Fibroblast of skin of right quadriceps (primary cell): ENCODE data around the gene BMAL2.
A peak's percentile ranks its signal among the peaks of the same experiment; 100 is the strongest.

Experiments used
- DNase-seq: peaks from one replicate; pipeline ENCODE4 v3.0.0-alpha.2; 2013

Gene BMAL2

DNA sequence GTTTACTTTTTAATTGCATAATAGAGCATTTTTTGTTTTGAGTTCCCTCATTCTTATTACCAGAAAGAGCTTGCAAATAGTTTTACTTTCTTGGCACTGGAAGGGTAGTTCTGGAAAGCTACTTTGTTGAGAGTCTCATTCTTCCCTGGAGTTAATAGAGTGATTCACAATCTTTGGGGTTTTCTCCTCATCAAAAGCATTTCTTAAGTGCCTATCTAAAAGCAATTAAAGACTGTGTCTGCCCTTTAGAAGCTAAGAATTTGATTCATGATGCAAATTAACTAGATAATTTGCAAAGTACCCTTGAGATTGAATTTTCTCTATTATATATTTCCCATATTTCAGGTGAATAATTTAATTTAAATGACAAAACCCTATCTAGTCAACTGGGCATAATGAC lies 8.1 kb upstream of the BMAL2 start:
- DNase-seq, result no peak

DNA sequence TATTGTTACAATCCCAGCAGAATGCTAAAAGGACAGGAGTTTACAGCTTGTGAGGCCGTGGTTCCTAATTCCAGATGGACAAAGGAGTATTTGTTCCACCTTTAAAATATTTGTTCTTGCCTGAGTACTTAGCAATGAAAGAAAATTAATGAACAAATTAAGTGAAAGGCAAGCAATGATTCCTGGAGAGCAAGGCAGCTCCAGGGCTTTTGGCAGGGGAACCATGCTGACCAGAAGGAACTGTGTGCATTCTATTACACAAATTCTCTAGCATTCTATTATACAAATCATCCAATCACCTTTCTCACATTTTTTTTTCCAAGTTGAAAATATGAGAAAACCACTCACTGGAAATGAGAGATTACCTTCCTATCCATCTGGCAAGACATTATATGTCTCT lies 1.8 kb upstream of the BMAL2 start:
- DNase-seq, result no peak

DNA sequence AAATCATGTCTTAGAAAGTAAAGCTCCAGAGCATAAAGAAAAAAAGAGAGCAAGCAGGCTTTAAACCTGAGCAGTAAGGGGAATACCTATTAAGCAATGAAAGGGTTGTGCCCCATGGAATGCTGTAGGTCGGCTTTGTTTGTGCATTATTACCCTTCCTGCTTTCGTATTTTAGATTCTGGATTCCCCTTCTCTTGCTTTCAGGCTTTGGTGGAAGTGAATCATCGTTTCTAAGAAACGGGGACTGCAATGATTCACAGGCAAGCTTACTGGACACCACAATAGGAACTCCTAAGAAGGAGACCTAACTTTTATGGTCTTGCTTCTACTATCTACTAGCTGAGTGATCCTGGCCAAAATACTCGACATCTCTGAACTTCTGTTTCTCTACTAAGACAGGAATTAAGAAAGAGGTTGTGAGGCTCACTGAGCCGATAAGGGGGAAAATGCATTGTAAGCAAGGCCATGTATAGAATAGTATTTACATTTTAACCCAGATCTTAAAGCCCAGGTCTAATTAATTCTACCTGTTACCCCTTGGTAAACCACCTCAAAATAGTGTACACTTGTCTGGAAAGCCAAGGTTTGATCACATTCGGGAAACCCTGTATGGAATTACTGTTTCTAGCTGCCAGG lies 1.2 kb upstream of the BMAL2 start:
- peak; percentile 91 for DNase-seq

DNA sequence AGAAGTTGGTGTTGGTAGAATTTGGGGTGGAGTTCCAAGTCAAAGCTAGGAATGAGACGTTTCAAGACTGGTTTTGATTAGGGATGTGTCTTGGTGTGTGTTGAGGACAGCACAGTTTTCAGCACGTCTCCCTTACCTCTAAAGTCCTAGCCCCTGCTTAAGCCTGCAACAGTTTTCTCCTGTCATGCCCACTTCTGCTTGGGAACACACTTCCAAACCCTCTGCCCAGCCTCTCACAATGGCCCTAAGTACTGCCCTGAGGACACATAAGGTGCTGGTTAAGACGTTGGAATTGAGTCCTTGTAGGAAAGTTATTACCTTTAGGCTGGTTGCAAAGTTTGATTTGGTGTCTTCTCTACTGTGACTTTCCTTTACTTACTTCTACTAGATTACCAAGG lies 710 bp upstream of the BMAL2 start:
- DNase-seq, result peak; percentile 19

DNA sequence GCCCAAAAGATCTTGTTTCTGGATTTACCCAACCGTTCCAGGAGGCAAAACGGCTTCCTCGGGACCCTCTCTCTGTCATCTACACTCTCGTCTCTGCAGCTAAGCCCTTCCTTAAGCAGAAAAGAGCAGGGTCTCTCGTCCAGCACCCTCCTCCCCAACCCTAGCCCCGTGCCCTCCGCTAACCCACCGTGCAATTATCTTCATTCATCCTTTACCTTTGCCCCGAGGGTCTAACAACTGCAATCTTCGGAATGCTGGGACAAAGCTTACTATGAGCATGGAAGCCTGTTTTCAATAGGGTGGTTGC lies 276 bp upstream of the BMAL2 start:
- DNase-seq, result no peak

DNA sequence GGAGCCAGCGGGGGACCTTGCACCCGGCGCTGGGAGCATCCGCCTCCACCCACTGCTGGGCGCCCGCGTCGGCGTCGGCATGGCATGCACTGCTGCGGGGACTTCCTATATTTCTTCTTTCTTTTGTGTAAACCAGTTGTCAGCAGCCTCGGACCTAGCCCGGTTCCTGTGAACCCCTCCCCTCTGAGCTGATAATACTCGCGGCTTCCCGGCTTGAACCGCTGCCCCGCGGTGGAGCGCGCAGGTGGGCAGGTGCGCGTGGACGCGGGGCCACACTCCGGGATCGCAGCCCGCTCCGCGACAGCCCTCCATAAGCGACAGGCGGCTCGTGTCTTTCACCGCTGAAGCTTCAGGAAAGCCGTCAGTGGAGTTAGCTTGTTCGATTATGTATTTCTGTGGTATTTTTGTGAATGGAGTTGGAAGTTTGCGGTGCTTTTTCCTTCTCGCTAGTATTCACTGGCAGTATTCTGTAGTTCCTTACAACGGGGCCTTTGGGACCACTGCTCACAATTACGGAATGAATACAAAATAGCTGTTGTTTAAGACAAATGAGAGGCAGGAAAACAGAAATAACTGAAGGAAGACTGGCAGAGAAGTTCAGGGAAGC lies 870 bp downstream of the BMAL2 start:
- no peak for DNase-seq

DNA sequence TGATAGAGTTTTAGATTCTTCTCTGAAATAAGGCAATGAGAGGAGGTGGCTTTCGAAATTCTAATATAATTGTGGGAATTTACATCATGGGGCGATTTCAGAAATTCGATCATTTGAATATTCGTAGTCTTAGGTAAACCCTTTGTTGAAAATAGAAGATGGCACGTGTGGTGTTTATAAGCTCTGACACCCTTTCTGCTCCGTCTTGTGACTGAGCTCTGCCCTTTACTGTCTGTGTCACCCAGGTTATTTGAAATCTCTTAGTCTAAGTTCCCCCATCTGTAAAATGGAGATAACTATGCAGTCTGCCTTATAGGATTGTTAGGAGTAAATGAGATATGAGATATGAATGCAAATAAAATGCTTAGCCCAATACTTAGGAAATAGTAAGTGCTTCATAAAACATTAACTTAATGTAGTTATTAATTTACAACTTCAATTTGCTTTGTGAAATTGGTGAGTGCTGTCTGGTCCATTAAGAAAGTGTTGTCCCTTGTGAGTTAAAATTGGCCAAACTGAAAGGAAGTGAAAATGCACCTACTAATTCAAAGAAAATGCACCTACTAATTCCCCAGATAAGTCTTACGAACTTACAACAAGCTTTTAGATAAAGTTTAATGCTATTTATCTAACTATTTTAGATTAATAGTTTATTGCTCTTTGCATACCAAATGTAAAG lies 1.5 kb downstream of the BMAL2 start:
- no peak for DNase-seq

DNA sequence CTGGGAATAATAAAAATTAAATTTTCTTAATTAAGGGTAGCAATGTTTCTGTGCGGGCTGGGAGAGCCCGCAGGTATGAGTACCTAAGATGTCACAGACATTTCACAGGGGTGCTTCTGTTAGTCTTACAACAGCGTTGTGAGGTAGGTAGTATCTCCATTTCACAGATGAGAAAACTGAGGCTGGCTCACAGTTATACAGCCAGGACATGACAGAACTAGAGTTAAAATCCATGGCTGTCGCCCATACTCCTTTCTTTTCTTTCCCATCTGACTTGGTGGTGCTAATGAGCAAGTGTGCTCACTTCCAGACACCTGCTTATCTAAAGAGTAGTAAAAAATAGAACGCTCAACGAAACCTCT lies 2.1 kb downstream of the BMAL2 start:
- no peak for DNase-seq

DNA sequence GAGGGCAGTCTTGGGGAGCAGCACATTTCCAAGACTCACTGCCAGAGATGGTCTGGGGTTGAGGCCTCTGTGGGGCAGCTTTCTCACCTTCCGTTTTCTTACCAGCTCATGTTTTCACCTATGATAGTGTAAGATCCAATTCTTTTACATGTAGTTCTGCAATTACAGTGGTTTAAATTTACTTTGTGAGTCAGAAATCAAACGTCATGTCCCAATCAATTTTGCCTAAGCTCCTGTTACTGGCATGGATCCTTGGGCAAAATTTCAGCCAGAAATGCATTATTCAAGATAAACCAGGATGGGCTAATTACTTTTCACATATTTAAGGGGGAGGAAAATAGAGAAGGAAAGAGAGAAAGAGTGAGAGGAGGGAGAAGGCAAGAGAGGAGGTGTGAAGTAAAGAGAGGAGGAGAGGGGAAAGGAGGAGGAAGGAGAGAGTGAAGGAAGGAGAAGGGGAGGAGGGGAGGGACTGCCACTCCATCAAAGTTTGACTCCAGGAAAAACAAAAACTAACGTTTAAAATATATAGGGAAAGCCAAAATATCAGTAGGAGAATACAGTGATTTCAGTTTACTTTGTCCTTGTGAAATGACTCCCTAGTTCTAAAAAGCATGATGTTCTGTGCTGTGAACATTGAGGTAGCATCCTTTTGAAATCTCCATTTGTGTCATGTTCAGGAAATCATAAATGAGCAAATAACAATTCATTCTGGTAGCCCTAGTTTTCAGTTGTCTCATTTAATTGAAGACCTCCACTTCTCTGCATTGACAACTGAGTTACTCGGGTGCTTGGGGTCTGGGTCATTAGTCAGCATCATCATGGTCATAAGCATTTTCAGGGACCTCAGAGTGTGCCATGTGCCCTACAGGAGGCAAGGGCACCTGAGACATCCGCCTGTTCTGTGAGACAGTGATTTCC lies 3.0 kb downstream of the BMAL2 start:
- no peak for DNase-seq

DNA sequence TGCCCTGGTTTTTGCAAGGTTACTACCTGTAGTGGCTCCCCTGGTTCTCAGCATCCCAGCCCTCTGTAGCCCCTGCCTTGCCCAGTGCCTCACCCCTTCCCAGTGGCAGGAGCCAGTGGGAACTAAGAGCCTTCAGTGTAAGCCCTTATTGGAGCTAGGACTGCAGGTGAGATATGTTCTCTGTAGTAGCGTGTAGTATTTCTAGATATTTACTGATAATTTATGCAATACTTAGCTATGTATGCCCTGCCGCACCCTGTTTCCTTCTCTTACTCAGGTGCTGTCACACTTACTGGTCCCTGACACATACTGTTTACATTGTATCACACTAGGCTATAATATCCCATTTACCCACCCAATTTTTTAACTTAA lies 3.6 kb downstream of the BMAL2 start:
- no peak for DNase-seq

DNA sequence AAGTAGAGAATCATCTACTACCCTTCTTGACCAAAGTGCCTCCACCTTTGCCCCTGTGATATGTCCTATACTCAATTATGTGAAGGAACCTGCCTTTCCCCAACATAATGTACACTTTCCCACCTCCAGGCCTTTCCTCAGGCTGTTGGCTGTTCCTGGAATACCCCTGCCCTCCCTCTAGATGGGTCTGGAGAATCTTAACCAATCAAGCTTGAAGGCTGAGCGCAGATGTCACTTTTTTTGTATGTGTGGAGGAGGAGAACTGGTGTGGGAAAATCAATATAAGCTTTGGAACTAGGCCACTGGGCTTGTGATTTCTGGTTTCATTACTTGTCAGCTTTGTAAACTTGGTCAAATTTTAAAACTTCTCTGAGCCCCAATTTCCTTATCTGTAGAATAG lies 4.7 kb downstream of the BMAL2 start:
- DNase-seq, result no peak

DNA sequence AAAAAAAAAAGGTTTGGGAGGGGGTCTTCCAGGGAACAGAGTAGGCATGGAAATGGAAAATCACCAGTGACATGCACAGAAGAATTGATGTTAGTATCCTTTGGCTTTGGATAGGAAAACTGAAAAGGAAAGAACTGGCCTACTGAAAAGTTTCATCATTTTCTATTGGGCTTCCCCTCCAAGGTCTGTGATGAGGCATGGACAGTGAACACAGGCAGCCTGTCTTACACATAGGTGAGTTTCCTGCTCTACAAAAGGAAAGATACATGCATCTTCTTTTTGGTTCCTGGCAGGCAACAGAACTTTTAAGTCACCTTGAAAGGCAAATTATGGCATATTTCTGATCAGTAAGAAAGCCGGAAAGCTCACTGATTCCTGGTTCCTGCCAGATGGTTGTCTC lies 5.8 kb downstream of the BMAL2 start:
- no peak for DNase-seq

DNA sequence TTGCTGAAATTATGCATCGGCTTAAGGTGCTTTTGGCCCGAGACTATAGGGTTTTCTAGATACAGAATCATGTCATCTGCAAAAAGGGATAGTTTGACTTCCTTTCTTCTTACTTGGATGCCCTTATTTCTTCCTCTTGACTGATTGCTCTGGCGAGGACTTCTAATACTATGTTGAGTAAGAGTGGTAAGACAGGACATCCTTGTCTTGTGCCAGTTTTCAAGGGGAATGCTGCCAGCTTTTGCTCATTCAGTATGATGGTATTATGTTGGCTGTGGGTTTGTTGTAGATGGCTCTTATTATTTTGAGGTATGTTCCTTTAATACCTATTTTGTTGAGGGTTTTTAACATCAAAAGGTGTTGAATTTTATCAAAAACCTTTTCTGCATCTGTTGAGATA lies 8.3 kb downstream of the BMAL2 start:
- DNase-seq, result no peak

DNA sequence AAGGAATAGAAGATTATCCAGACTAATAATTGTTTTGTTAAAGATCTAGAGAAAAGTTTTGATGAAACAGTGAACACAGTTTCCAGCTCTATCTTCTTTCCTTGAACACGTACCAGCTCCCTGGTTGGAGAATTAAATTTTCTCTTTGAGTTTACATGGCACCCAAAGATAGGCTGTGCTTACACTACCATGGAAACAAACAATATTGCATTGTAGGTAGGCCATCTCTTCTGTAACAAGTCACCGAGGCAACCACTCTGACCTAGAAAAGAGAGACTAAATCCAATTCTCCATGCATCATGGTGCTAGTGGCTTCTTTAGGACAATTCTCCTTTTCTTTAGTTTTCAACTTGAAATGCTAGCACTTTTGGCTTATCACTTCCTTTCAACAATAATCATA lies 9.9 kb downstream of the BMAL2 start:
- DNase-seq, result no peak

DNA sequence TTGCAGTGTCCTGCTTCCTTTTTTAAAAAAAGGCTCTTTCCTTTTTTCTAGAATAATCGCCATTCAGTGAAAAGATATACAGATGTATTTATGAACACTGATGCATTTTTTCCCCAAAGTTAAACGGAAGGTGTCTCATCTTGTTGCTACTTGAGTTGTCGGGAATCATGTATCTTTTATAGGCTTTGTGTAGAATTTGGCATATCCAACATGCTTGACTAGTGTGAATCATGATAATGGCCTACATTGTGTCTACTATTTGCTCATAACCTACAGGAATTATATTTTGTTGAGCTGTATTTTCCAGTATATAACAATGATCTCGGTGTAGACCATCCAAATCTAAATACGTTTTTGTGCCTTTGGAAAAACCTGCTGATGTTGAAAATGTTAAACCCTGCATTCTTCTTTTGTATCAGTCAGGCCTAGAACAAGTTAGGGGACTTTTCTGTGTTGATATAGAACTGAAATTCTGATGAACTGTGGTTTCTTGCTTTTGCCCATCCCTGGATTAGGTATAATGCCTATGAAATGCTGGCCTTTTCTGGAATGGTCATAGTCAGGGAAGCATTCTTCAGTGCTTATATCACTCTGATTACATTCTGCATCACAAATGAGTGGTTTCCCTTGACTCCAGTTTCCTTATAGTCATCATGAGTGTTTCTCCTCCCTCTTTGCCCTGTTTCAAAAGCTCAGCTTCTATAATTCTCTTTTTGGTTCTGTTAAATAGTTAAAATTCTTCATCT lies 10.8 kb downstream of the BMAL2 start:
- DNase-seq, result peak; percentile 93

DNA sequence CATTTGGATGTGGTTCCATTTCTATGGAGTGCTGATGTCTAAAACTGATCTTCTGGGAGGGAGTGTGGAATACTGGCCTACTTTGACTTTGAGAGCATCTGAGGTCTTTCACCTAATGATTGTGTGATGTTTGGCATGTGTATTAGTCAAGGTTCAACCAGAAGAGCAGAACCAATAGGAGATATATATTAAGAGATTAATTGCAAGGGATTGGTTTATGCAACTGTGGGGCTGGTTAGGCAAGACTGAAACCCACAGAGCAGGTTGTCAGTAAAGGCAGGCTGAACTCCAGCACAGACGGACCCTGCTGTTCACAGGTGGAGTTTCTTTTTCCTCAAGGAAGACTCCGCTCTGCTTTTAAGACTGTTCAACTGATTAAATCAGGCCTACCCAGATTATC lies 11.6 kb downstream of the BMAL2 start:
- no peak for DNase-seq

DNA sequence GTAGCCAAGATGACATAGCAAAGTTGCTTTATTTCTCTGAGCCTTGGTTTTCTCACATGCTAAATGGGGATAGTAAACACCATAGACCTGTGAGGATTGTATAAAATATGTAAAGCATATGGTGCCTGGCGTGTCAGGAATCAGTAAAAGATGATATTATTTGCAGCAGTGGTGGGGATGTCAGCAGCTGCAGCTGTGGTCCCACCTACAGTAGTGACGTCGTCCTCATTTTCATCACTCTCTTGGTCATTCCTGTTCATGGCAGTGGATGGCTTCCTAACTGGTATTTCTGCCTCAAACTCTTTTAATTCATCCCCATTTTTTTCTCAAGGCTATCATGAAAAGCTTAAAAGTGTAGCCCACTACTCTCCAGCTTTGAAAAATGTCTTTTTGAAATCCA lies 12.1 kb downstream of the BMAL2 start:
- no peak for DNase-seq

DNA sequence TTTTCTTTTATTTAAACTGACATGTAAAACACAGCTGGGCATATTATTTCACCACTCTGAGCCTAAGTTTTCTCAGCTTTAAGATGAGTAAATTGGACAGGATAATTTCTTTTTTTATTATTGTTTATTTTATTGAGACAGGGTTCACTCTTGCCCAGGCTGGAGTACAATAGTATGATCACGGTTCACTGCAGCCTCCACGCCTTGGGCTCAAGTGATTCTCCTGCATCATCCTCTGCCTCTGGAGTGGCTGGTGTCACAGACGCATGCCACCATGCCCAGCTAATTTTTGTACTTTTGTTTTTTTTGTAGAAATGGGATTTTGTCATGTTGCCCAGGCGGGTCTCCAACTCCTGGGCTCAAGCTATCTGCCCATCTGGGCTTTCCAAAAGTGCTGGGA lies 12.7 kb downstream of the BMAL2 start:
- no peak for DNase-seq

DNA sequence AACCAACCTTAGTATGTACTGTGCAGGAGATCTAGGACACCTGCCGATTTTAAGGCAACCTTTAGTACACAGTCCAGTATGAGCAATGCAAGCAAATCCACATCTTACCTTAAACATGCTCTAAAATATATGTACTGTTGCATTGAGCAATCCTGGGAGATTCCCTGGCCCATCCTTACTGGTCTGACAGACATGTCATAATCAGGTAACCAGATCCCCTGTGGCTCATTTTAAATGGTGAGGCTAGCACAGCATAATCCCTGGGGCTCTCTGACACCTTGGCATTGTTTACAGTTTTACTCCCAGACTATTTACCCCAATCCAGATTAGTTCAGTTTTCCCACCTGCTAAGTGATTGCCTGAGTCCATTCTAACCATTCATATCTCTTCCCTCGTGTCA lies 15.1 kb downstream of the BMAL2 start:
- no peak for DNase-seq

DNA sequence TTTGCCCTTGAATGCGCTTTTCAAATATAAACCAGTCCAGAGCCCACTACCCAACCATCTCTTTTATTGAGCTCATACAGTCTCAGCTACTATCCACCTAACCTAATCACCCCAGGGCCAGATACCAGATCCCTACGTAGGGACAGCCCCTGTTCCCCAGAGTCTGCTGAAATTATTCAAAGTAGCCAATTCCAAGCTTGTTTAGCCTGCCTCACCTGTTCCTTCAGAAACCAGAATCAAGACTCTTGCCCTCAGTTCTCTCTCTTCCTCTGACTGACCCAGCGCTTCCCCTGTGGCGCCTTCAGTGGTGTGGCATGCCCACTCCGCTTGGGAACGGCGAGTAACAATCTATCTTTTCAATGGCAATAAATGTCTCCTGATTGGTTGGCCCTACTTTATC lies 18.8 kb downstream of the BMAL2 start:
- no peak for DNase-seq

DNA sequence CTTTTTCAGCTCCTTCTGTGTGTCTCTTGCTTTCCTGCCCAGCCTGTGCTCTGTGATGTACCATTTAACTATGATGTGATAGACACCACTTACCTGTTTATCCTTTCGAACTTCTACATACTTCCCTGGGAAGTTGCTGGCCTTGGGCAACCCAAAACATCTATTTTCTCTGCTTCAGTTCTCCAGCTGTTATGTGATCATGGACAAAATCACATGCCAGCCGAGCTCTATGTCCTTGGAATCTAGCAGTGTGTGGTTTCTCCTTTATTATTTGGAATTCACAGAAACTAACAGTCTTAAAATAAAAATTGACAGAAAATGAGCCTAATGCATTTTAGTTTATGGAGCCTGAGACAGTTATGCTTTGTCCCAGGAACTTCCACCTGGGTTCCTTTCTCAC lies 22.9 kb downstream of the BMAL2 start:
- DNase-seq, result no peak

DNA sequence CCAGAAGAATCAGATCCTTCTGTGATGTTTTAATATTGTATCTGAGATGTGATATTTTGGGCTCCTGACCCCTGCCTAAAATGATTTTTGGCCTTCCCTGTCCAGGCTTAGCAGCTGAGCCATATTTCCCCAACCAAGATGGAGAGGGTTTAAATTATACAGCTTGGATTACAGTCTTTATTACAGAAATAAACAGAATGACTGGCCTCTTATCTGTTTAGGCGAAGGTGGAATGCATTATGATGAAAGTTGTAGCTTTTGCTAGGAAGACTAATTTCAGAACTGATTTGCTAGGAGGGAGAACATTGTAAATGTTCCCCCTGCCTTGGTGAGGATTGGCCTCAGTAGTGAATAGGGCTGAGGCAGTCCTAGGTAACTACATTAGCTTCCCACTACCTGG lies 23.3 kb downstream of the BMAL2 start:
- no peak for DNase-seq
